ENCODE results near the gene PROSER2. TPM values are rescaled to one million over a fixed set of nuclear protein-coding genes. Genes with fewer than 3 reads are reported as not detected.

Gene PROSER2
- total RNA-seq, 1 experiment from 2014 or later, result 19.5 TPM

DNA sequence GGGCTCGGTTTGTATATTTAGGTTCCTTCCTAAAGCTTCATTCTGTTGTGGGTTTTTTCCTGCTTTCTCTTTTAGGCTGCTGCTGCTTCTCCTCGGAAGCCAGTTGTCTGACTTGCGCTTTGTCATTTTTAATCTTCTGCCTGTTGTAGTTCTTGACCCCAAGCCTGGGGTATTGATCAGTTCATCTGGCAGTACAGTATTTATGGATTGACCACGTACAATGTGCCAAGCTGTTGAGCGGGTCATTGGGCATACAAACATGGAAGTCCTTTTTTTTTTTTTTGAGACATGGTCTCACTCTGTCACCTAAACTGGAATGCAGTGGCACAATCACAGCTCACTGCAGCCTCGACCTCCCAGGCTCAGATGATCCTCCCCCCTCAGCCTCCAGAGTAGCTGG is 4.3 kb downstream of the PROSER2 start:
- Mint-ChIP-seq H3K4me3 (ENCODE audit: low read depth, unreplicated experiment) (no peak overlapping the region), H3K9me3 (ENCODE audit: low read depth, unreplicated experiment) (no peaks in the 10 kb centered on the region), H3K36me3 (ENCODE audit: insufficient read depth, unreplicated experiment) (peaks cover 45% of the 10 kb centered on the region), H3K4me1 (ENCODE audit: low read depth, unreplicated experiment) (peaks cover 58% of the 10 kb centered on the region), H3K27me3 (ENCODE audit: unreplicated experiment) (no peaks in the 10 kb centered on the region), H3K27ac (ENCODE audit: unreplicated experiment) (no peak overlapping the region)
- intact Hi-C loops (cut with micrococcal nuclease; ENCODE audit: unreplicated experiment), result loop anchor here (10.0 kb wide), 1 partner anchor 157 kb away; no protein-coding TSS in a partner anchor
- no peak for DNase-seq
- CTCF ChIA-PET, result no interaction called here
- no TSS peak for BruUV-seq (replicated peaks)
- TF ChIP-seq, protein P1, sequence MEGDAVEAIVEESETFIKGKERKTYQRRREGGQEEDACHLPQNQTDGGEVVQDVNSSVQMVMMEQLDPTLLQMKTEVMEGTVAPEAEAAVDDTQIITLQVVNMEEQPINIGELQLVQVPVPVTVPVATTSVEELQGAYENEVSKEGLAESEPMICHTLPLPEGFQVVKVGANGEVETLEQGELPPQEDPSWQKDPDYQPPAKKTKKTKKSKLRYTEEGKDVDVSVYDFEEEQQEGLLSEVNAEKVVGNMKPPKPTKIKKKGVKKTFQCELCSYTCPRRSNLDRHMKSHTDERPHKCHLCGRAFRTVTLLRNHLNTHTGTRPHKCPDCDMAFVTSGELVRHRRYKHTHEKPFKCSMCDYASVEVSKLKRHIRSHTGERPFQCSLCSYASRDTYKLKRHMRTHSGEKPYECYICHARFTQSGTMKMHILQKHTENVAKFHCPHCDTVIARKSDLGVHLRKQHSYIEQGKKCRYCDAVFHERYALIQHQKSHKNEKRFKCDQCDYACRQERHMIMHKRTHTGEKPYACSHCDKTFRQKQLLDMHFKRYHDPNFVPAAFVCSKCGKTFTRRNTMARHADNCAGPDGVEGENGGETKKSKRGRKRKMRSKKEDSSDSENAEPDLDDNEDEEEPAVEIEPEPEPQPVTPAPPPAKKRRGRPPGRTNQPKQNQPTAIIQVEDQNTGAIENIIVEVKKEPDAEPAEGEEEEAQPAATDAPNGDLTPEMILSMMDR (IDR thresholded peaks at IDR 0.05; ENCODE audit: unreplicated experiment), result no peak

DNA sequence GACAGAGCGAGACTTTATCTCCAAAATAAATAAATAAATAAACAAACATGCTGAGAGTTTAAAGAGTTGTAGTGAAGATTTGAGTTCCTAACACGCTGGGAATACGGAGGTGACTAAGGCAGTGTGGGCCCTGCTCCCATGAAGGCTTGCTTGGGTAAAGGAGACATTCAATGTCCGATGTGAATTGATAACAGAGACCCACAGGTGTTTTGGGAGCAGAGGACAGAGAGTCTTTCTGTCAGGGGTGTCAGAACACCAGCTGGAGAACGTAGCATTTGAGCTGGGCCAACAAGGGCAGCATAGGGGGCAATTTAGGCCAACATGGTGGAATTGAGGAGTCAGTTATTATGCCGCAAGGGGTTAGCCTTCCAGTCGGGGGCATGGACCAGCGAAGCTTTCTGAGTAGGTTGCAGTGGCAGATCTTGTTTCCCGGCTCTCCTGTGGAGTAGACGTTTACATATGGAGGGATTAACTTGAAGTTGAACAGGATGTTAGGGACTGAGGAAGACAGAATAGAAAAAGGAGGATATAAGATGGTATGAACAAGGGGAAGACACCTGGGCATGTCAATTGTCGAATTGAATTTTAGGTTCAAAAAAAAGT is 5.6 kb downstream of the PROSER2 start:
- intact Hi-C loops (cut with micrococcal nuclease; ENCODE audit: unreplicated experiment), result loop anchor here (10.0 kb wide), 1 partner anchor 156 kb away; no protein-coding TSS in a partner anchor
- BruUV-seq (replicated peaks), result no TSS peak
- H3K9me3 Mint-ChIP-seq (ENCODE audit: low read depth, unreplicated experiment), result no peaks in the 10 kb centered on the region
- peaks cover 36% of the 10 kb centered on the region for H3K36me3 Mint-ChIP-seq (ENCODE audit: insufficient read depth, unreplicated experiment)
- CTCF ChIA-PET, result interaction anchor here (1.0 kb wide), 1 partner anchor 10 kb away, joined by 3 read pairs; no protein-coding TSS in a partner anchor
- no peak overlapping the region for H3K4me3 Mint-ChIP-seq (ENCODE audit: low read depth, unreplicated experiment)
- no peak for DNase-seq
- peak overlapping the region; percentile 43 for H3K27ac Mint-ChIP-seq (ENCODE audit: unreplicated experiment)
- H3K4me1 Mint-ChIP-seq (ENCODE audit: low read depth, unreplicated experiment), result peaks cover 63% of the 10 kb centered on the region
- TF ChIP-seq, protein P1 (IDR thresholded peaks at IDR 0.05; ENCODE audit: unreplicated experiment), result no peak
- H3K27me3 Mint-ChIP-seq (ENCODE audit: unreplicated experiment), result no peaks in the 10 kb centered on the region

DNA sequence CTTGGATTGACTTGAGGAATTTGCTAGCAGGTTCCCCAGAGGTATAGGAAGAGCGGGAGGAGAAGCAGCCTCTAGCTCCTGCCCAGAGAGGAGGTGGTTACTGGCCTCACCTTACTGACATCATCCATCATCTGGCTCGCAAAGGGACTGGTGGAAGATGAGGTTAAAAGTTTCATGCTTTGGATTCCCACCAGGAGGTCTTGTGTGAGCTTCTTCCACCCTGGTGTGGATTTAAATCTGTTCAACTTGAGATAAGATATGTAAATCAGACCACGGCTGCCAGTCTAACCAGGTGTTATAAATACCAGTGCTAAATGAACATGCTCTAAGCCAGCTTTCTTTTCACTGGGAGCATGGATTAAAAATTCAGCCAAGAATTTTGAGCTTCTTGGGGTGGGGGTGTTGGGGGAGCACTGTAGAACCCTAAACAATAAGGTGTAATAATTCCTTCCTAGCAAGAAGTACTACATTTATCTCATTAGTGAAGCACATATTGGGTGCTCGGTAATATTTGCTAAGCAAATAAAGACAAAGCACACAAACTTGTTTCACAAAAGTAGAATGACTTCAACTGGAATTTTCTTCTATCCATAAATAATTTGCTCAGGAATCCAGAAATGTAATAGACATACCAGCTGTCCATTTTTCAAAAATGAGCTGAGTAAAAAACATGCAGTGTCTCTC is 7.8 kb downstream of the PROSER2 start:
- CTCF ChIA-PET, result interaction anchor here (0.5 to 2.0 kb wide), 4 partner anchors 11 to 156 kb away, joined by 3 to 13 read pairs (median 4); no protein-coding TSS in a partner anchor

DNA sequence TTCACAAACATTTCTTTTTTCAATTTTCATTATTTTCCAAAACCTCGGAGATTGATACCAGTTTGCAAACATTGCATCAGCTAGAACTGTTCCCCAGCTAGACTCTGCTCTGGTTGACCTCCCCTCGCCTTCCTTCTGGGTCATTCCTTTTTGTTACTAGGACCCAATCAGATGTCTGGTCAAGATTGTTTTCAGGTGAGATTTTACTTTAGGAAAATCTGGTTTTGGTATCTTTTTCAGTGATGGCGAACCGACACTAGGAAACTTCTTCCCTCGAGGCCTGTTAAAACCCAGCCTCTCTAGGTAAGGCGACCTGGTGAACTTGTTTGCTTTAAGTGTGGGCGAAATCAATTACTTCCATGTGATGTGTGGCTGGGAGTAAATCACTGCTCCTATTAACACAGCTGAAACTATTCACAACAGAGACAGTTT is 8.4 kb downstream of the PROSER2 start:
- CTCF ChIA-PET, result interaction anchor here (0.9 to 2.0 kb wide), 2 partner anchors 11 to 38 kb away, joined by 3 to 13 read pairs; no protein-coding TSS in a partner anchor
- intact Hi-C loops (cut with micrococcal nuclease; ENCODE audit: unreplicated experiment), result loop anchor here (2.0 kb wide), 1 partner anchor 43 kb away; no protein-coding TSS in a partner anchor
- Mint-ChIP-seq H3K4me1 (ENCODE audit: low read depth, unreplicated experiment) (peaks cover 49% of the 10 kb centered on the region), H3K4me3 (ENCODE audit: low read depth, unreplicated experiment) (peak overlapping the region; percentile 59), H3K27ac (ENCODE audit: unreplicated experiment) (peak overlapping the region; percentile 97), H3K9me3 (ENCODE audit: low read depth, unreplicated experiment) (no peaks in the 10 kb centered on the region), H3K36me3 (ENCODE audit: insufficient read depth, unreplicated experiment) (peaks cover 29% of the 10 kb centered on the region), H3K27me3 (ENCODE audit: unreplicated experiment) (no peaks in the 10 kb centered on the region)
- TF ChIP-seq, protein P1 (IDR thresholded peaks at IDR 0.05; ENCODE audit: unreplicated experiment), result no peak
- BruUV-seq (replicated peaks), result no TSS peak
- DNase-seq, result peak; percentile 37

More for the DNA sequence above, 7.8 kb downstream of the PROSER2 start:
- Mint-ChIP-seq H3K4me1 (ENCODE audit: low read depth, unreplicated experiment) (peaks cover 53% of the 10 kb centered on the region), H3K4me3 (ENCODE audit: low read depth, unreplicated experiment) (peak overlapping the region; percentile 59), H3K27ac (ENCODE audit: unreplicated experiment) (peak overlapping the region; percentile 97), H3K27me3 (ENCODE audit: unreplicated experiment) (no peaks in the 10 kb centered on the region), H3K36me3 (ENCODE audit: insufficient read depth, unreplicated experiment) (peaks cover 29% of the 10 kb centered on the region), H3K9me3 (ENCODE audit: low read depth, unreplicated experiment) (no peaks in the 10 kb centered on the region)
- BruUV-seq (replicated peaks), result no TSS peak
- DNase-seq, result peak; percentile 34
- intact Hi-C loops (cut with micrococcal nuclease; ENCODE audit: unreplicated experiment), result loop anchor here (2.0 kb wide), 1 partner anchor 44 kb away; no protein-coding TSS in a partner anchor
- TF ChIP-seq, protein P1 (IDR thresholded peaks at IDR 0.05; ENCODE audit: unreplicated experiment), result no peak
